Left renal cortex interstitium (tissue), 4 donors: ENCODE measurements around the gene LTBP3. TPM values are rescaled to one million over a fixed set of nuclear protein-coding genes. Genes with fewer than 3 reads are reported as not detected.

Experiments
- DNase-seq, 4 donors: peaks; one replicate each; pipeline ENCODE4 v3.0.0-alpha.2; 2013; ENCODE audit warnings: low read depth in 4 of 4, low spot score in 2 of 4, missing footprints in 1 of 4
- polyA plus RNA-seq, 4 donors: library from polyadenylated mRNA; unstranded; fragments of 120-200 nt; gene quantifications; one replicate each; pipeline ENCODE4 v1.2.1, GENCODE V29; 2013; ENCODE audit not compliant: insufficient read length in 4 of 4

LTBP3 gene
- 100 to 1,000 TPM in 3 of 4 donors, 10 to 100 TPM in 1; 93.0 to 182 (median 140) TPM for polyA plus RNA-seq

- DNase-seq, result peak in 2 of 4 donors; percentile 52 to 73
These were observed at the start of gene LTBP3 for GRCh38 chr11:65558002-65558929. LTBP3 (minus strand) TSS chr11:65558359; CDS start chr11:65557959, 400 bp downstream.

DNA sequence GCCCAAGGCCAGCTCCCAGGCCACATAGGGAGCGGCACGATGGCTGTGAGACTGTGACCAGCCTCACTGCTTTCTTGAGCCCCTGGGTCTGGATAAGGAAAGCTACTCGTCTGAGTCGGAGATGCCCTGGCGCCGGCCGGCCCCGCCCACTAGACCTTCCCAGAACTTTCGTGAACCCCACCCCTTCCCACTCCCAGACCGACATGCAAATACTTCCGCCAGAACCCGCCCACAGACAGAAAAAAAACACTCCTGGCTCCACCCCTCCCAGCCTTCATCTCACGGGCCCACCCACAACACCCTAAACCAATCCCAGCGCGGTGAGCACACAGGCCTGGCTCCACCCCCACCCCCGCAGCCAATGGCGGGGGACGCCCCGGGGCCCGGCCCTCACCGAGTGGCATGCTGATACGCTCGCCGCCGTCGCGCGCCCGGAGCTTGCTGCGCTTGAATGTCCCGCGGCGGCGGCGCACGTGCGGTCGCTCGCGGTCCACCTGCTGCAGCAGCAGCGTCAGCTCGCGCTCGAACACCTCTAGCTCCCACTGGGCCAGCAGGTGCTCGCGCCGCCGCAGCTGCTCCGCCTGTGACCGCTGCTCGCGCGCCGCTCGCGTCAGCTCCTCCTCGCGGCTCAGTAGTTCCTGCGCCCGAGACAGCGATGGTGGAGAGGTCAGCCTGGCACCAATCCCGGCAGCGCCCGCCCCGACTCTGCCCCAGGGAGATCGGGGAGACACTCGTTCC lies 48.9 kb upstream of the LTBP3 start:
- DNase-seq, result peak; percentile 77 to 94 (median 88)

- DNase-seq, result no peak
These were observed 46.1 kb upstream of the LTBP3 start for GRCh38 chr11:65604258-65604657.

GRCh38 chr11:65599955-65600246 lies 41.7 kb upstream of the LTBP3 start:
- DNase-seq, result no peak

DNA sequence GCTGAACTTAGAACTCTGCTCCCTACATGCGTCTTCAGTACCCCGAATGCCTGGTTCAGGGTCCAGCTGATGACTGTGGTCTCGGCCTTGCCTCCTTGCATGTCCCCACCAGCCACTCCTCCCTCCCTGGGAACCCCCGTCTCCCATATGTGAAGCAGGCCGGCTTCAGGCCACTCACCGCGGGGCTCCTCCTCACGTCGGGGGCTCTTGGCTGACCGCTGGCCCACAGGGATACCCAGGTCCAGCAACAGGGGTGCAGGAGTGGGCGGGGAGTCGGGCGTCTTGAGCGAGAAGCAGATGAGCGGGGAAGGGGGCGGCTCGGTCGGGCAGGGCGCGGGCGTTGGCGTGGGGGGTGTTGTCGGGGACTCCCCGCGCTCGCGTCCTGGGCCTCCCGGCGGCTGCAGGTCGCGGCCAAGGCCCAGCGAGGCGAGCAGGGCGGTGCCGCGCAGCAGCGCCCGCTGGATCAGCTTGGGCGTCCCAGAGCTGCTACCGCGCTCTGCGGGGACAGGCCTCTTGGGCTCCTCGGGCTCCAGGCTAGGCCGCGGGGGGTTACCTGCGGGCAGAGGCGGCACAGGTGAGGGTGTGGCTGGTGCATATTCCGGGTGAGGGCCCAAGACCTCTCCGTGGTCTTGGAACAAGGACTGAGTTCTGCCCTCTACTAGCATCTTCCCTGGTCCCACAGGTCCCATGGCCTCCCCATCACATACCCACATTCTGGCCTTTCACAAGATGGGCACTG lies 41.2 kb upstream of the LTBP3 start:
- no peak for DNase-seq

GRCh38 chr11:65598258-65598699 lies 40.1 kb upstream of the LTBP3 start:
- DNase-seq, result no peak

DNA sequence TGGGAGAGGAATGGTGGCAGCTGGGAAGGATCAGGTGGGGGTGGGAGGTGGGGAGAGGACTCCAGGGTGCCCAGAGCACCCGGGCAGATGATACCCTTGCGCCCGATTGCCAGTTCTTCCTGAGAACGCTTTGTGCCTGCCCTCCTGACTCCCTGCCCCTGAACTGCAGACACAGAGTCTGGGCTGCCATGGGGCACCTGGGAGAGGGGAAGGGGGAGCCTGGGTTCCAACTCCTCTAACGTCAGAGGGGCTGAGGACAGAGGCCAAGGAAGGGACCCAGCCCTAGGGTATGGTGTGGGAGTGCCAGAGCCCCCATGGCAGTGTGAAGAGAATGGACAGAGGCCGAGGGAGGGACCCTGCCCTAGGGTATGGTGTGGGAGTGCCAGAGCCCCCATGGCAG lies 38.4 kb upstream of the LTBP3 start:
- no peak for DNase-seq

GRCh38 chr11:65595543-65596281 lies 37.6 kb upstream of the LTBP3 start, which contains the start of gene KCNK7:
KCNK7 (minus strand) TSS chr11:65595800; CDS start chr11:65595772, 28 bp downstream.
- no peak for DNase-seq

GRCh38 chr11:65595131-65595530 lies 37.0 kb upstream of the LTBP3 start:
- DNase-seq, result no peak

- no peak for DNase-seq
These were observed 35.6 kb upstream of the LTBP3 start for GRCh38 chr11:65593518-65594414.

DNA sequence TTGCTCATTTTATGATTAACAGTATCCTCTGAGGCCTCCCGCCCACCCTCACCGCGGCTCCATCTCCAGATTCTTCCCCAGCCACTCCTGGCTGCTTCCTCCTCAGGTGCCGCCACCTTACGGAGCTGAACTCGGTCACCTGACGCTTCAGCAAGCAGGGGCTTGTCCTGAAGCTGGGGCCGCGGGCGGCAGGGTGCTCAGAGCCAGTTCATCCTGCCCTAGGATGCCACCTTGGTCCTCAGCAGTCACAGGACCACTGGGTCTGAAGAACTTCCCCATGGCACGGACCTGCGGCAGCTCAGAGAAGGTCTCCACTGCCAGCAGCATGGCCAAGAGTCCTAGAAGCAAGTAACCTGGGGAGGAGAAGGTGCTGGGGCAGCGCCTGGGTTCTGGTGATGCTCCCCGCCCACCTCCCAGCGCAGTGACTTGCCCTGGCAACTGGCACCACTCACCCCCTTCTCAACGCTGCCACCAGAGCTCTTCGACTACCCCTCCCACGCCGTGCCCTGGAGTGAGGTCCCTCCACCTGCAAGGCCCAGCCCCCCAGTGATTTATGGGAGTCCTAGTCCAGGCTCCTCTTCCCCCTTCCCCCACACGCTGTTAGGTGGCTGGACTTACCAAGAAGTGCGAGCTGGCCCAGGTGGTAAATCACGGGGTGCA lies 34.8 kb upstream of the LTBP3 start:
- DNase-seq, result no peak

DNA sequence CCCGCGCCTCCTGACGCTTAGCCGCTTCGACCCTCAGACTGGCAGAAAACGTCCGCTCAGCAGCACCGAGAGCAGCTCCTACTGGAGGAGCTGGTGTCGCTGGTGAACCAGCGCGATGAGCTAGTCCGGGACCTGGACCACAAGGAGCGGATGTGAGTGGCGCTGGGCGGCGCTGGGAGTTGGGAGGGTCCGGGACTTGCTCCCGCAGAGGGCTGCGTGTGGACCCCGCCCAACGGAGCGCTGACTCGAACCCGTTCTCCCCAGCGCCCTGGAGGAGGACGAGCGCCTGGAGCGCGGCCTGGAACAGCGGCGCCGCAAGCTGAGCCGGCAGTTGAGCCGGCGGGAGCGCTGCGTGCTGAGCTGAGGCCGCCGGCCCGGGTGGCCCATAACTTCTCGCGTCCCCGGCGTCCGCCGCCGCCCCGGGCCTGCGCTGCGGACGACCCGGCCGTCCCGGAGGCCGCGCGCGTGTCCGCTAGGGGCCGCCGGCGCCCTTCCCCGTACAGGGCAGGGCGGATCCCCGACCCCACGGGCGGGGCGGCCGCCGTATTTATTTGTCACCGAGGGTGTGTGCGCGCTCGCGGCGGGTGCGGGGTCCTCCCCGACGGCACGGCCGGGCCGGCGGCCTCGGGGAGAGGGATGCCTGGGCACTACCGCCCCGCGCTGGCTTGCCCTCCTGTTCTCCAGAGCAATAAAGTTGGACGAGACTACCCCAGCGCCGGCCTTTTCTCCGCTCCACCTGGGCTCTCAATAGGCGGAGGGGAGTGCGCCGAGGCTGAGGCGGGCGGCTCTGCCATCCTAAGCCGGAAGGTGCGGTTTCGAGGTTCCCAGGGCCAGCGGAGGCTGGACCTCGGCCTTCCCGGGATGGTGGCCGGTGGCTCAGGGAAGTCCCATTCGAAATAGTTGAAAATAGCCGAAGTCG lies 34.0 kb upstream of the LTBP3 start:
- DNase-seq, result no peak

DNA sequence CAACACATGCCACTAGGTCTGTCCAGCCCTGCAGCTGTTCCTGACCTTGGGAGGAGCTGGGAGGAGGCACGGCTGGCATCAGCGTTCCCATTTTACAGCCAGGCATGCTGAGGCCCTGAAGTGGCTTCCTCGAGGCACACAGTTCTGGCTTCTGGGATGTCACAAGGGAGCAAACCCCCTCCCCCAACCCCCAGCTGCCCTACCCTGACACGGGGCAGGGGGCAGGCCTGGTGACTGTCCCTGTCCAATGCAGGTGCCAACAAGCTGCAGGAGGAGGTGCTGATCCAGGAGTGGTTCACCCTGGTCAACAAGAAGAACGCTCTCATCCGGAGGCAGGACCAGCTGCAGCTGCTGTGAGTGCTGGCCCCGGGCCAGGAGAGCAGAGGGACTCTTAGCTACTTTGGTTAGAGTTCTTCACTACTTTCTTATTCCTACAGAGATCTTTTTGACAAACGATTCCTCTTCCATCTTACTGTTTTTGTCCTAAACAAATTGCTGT lies 32.1 kb upstream of the LTBP3 start:
- DNase-seq, result no peak

DNA sequence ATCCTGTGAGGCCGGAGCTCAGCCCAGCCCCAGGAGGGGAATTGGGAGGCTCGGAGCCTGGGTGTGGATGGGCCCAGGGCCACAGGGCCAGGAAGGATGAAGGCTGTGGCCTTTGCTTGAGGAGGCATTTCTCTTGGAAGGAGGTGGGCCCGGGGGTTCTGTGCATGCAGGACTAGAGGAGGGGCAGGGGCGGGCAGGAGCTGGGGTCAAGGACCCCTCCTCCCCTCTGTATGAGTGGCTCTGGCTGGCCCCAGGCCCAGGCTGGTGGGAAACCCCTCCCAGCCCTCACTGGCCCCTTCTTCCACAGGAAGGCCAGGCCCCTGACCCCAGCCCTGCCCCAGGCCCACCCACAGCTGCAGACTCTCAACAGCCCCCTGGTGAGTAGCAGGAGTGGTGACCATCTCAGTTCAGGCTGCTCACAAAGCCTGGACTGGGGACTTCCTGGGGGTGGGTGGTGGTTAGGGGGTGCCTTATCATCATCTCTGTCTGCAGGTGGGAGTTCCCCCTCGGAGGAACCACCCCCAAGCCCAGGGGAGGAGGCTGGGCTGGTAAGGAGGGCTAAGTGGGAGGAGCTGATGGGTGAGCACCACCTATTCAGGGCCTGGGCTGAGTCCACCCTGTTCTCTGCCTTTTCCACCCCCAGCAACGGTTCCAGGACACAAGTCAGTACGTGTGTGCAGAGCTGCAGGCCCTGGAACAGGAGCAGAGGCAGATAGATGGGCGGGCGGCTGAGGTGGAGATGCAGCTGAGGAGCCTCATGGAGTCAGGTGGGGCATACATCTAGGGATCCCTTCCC lies 31.5 kb upstream of the LTBP3 start:
- no peak for DNase-seq

DNA sequence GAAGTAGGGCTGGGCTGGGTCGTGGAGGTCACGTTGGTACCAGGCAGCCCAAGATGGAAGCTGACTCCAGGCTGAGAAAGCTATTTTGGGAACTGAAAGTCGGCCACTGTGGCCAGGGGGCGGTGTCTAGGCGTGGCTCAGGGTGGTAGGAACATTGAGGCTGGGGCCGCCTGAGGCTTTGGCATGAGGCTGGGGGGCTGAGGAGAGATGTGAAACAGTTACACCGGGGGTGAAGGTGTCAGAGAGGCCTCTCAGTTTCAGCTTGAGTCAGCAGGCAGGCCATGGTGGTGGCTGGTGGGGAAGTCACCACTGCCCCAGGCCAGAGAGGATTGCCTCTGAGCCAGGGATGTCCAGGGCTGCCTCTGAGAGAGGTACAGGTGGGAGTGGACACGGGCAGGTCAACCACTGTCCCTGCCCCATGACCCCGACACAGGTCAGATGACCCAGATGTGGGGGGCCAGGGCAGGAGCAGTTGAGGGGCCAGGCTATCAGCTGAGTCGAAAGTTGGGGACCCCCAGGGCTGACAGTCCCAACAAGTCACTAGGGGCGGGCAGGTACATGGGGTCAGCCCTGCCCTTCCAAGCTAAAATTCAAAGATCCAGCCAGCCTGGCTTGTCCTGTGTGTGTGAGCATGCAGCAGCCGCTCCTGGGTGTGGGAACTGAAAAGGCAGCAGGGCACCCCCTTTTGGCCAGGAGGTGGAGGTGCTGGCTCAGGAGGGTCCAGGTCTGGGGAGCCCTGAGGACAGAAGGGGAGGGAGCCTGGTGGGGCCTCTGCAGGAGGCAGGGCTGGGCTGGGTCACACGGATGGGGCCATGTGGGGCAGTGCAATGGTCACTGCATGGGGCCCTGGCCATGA lies 30.3 kb upstream of the LTBP3 start:
- DNase-seq, result no peak

- DNase-seq, result no peak
These were observed 28.5 kb upstream of the LTBP3 start for GRCh38 chr11:65586676-65587075.
